ENCODE results near the gene MRPS6. TPM values are rescaled to one million over a fixed set of nuclear protein-coding genes. Genes with fewer than 3 reads are reported as not detected.

Gene MRPS6
- total RNA-seq, 1 experiment from 2014 or later: 109 TPM

DNA sequence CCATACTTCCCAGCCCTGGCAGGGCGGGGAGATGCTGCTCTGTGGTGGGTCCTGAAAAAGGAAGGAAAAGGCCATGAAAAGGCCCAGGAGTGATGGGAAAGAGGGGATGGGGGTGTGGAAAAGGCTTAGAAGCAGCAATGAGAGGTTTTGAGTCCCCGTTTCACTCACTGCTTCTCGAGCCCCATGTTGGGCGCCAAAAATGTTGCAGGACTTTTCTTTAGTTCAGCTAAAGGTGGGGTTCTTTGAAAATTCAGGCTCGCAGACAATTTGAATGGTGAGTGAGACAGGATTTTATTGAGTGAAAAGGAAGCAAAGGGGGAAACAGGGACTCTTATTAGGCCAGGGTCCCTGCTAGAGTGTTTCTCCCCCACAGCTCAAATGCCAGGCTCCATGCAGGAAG is 93.1 kb downstream of the MRPS6 start:
- Histone ChIP-seq H3K27me3 (ENCODE audit: control insufficient read depth, insufficient read depth, low read length) (no peaks in the 10 kb centered on the region), H3K27ac (ENCODE audit: low read length) (no peak overlapping the region), H3K9me3 (ENCODE audit: control insufficient read depth, insufficient read depth, low read depth, low read length) (peaks cover 18% of the 10 kb centered on the region), H3K4me3 (ENCODE audit: low read depth in 2 of 2, low read length in 2 of 2) (no peak overlapping the region), H3K4me1 (ENCODE audit: control insufficient read depth, insufficient read depth, low read length) (no peaks in the 10 kb centered on the region), H3K36me3 (ENCODE audit: control insufficient read depth, insufficient read depth, low read length) (no peaks in the 10 kb centered on the region)
- TF ChIP-seq, protein P1, sequence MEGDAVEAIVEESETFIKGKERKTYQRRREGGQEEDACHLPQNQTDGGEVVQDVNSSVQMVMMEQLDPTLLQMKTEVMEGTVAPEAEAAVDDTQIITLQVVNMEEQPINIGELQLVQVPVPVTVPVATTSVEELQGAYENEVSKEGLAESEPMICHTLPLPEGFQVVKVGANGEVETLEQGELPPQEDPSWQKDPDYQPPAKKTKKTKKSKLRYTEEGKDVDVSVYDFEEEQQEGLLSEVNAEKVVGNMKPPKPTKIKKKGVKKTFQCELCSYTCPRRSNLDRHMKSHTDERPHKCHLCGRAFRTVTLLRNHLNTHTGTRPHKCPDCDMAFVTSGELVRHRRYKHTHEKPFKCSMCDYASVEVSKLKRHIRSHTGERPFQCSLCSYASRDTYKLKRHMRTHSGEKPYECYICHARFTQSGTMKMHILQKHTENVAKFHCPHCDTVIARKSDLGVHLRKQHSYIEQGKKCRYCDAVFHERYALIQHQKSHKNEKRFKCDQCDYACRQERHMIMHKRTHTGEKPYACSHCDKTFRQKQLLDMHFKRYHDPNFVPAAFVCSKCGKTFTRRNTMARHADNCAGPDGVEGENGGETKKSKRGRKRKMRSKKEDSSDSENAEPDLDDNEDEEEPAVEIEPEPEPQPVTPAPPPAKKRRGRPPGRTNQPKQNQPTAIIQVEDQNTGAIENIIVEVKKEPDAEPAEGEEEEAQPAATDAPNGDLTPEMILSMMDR (IDR thresholded peaks at IDR 0.05): no peak
- TF ChIP-seq SIN3A (IDR thresholded peaks at IDR 0.05; ENCODE audit: borderline replicate concordance, insufficient read depth, low read depth, low read length) (no peak), TCF7L2 (IDR thresholded peaks at IDR 0.05; ENCODE audit: low read depth, low read length) (no peak), POLR2AphosphoS5 (IDR thresholded peaks at IDR 0.05; ENCODE audit: low read depth, low read length) (no peak)
- TF ChIP-seq, protein P2, sequence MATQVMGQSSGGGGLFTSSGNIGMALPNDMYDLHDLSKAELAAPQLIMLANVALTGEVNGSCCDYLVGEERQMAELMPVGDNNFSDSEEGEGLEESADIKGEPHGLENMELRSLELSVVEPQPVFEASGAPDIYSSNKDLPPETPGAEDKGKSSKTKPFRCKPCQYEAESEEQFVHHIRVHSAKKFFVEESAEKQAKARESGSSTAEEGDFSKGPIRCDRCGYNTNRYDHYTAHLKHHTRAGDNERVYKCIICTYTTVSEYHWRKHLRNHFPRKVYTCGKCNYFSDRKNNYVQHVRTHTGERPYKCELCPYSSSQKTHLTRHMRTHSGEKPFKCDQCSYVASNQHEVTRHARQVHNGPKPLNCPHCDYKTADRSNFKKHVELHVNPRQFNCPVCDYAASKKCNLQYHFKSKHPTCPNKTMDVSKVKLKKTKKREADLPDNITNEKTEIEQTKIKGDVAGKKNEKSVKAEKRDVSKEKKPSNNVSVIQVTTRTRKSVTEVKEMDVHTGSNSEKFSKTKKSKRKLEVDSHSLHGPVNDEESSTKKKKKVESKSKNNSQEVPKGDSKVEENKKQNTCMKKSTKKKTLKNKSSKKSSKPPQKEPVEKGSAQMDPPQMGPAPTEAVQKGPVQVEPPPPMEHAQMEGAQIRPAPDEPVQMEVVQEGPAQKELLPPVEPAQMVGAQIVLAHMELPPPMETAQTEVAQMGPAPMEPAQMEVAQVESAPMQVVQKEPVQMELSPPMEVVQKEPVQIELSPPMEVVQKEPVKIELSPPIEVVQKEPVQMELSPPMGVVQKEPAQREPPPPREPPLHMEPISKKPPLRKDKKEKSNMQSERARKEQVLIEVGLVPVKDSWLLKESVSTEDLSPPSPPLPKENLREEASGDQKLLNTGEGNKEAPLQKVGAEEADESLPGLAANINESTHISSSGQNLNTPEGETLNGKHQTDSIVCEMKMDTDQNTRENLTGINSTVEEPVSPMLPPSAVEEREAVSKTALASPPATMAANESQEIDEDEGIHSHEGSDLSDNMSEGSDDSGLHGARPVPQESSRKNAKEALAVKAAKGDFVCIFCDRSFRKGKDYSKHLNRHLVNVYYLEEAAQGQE (IDR thresholded peaks at IDR 0.05; ENCODE audit: insufficient read depth in 1 of 2, low read depth in 2 of 2, low read length in 1 of 2): no peak
- ATAC-seq (no peak), DNase-seq (ENCODE audit: low read depth, low spot score) (no peak)
- ChIA-PET POLR2A (no interaction called here), CTCF (no interaction called here)
- BruUV-seq (replicated peaks): no TSS peak
- intact Hi-C loops (cut with micrococcal nuclease; ENCODE audit: unreplicated experiment) (no loop called here), in situ Hi-C loops (cut with HindIII; ENCODE audit: low pct_unique_long_range_greater_than_20kb, low sequenced_read_pairs) (no loop called here)

DNA sequence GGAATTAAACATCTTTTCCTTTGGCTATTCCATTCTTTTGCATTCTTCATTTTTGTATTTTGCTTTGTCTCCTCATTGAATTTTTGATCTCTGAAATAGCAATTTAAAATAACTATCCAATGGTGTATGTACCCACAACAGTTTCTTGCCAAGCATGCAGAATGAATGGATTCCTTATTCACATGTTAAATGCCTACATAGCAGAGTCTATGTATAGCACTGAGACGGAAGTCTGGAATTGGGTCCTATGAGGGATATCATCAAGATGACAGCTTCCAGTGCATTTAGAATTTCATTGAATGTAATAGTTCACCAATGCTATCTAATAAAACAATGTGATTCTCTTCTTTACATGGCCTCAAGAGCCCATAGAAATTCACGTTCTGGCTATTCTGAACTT is 97.5 kb downstream of the MRPS6 start:
- in situ Hi-C loops (cut with HindIII; ENCODE audit: low pct_unique_long_range_greater_than_20kb, low sequenced_read_pairs) (no loop called here), intact Hi-C loops (cut with micrococcal nuclease; ENCODE audit: unreplicated experiment) (no loop called here)
- H3K27ac ChIP-seq (ENCODE audit: low read length): no peak overlapping the region
- H3K4me3 ChIP-seq (ENCODE audit: low read depth in 2 of 2, low read length in 2 of 2): no peak overlapping the region
- H3K9me3 ChIP-seq (ENCODE audit: control insufficient read depth, insufficient read depth, low read depth, low read length): peaks cover 27% of the 10 kb centered on the region
- ATAC-seq: no peak
- DNase-seq (ENCODE audit: low read depth, low spot score): no peak
- TF ChIP-seq, protein P1 (IDR thresholded peaks at IDR 0.05): no peak
- TF ChIP-seq SIN3A (IDR thresholded peaks at IDR 0.05; ENCODE audit: borderline replicate concordance, insufficient read depth, low read depth, low read length) (no peak), TCF7L2 (IDR thresholded peaks at IDR 0.05; ENCODE audit: low read depth, low read length) (no peak), POLR2AphosphoS5 (IDR thresholded peaks at IDR 0.05; ENCODE audit: low read depth, low read length) (no peak)
- TF ChIP-seq, protein P2 (IDR thresholded peaks at IDR 0.05; ENCODE audit: insufficient read depth in 1 of 2, low read depth in 2 of 2, low read length in 1 of 2): no peak
- BruUV-seq (replicated peaks): no TSS peak
- no peaks in the 10 kb centered on the region for H3K36me3 ChIP-seq (ENCODE audit: control insufficient read depth, insufficient read depth, low read length)
- no peaks in the 10 kb centered on the region for H3K4me1 ChIP-seq (ENCODE audit: control insufficient read depth, insufficient read depth, low read length)
- ChIA-PET POLR2A (no interaction called here), CTCF (no interaction called here)
- H3K27me3 ChIP-seq (ENCODE audit: control insufficient read depth, insufficient read depth, low read length): no peaks in the 10 kb centered on the region
